ENCODE data around the gene SLC38A6. TPM values are rescaled to one million over a fixed set of nuclear protein-coding genes. Genes with fewer than 3 reads are reported as not detected.

The SLC38A6 gene
- total RNA-seq, 1 donor from 2014 or later, result 19.0 TPM

GRCh38 chr14:61031026-61031425, 50.0 kb downstream of the SLC38A6 start:
- no peaks in the 10 kb centered on the region for H3K27me3 Mint-ChIP-seq (ENCODE audit: insufficient read depth, low read depth)
- H3K9me3 Mint-ChIP-seq, result no peaks in the 10 kb centered on the region
- no peak overlapping the region for H3K9ac ChIP-seq
- H3K9me3 ChIP-seq (ENCODE audit: low read depth), result no peaks in the 10 kb centered on the region
- no peaks in the 10 kb centered on the region for H3K36me3 ChIP-seq
- H3K4me1 Mint-ChIP-seq, result no peaks in the 10 kb centered on the region
- no peaks in the 10 kb centered on the region for H3F3A ChIP-seq (ENCODE audit: low read depth)
- H3K27ac Mint-ChIP-seq, result no peak overlapping the region
- no peak for DNase-seq (ENCODE audit: low spot score)
- no peak for TF ChIP-seq EZH2phosphoT487 (IDR thresholded peaks at IDR 0.05)
- TF ChIP-seq EZH2 (IDR thresholded peaks at IDR 0.05), result no peak
- TF ChIP-seq, protein P1, sequence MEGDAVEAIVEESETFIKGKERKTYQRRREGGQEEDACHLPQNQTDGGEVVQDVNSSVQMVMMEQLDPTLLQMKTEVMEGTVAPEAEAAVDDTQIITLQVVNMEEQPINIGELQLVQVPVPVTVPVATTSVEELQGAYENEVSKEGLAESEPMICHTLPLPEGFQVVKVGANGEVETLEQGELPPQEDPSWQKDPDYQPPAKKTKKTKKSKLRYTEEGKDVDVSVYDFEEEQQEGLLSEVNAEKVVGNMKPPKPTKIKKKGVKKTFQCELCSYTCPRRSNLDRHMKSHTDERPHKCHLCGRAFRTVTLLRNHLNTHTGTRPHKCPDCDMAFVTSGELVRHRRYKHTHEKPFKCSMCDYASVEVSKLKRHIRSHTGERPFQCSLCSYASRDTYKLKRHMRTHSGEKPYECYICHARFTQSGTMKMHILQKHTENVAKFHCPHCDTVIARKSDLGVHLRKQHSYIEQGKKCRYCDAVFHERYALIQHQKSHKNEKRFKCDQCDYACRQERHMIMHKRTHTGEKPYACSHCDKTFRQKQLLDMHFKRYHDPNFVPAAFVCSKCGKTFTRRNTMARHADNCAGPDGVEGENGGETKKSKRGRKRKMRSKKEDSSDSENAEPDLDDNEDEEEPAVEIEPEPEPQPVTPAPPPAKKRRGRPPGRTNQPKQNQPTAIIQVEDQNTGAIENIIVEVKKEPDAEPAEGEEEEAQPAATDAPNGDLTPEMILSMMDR (IDR thresholded peaks at IDR 0.05), result no peak
- no peak overlapping the region for H3K4me3 Mint-ChIP-seq
- no peaks in the 10 kb centered on the region for H4K20me1 ChIP-seq (ENCODE audit: low read depth)
- no peak overlapping the region for H2AFZ ChIP-seq (replicated peaks)
- no peak overlapping the region for H3K27ac ChIP-seq
- no peaks in the 10 kb centered on the region for H3K4me1 ChIP-seq
- H3K79me2 ChIP-seq (ENCODE audit: low read depth), result no peaks in the 10 kb centered on the region
- no peaks in the 10 kb centered on the region for H3K36me3 Mint-ChIP-seq
- no peak overlapping the region for H3K4me3 ChIP-seq
- H3K27me3 ChIP-seq, result no peaks in the 10 kb centered on the region
- H3K4me2 ChIP-seq, result no peak overlapping the region

GRCh38 chr14:61033054-61033453, 52.0 kb downstream of the SLC38A6 start:
- Histone ChIP-seq H3K36me3 (no peaks in the 10 kb centered on the region), H3F3A (ENCODE audit: low read depth) (no peaks in the 10 kb centered on the region), H2AFZ (replicated peaks) (no peak overlapping the region), H3K79me2 (ENCODE audit: low read depth) (no peaks in the 10 kb centered on the region), H3K4me1 (no peaks in the 10 kb centered on the region), H3K9me3 (ENCODE audit: low read depth) (no peaks in the 10 kb centered on the region), H3K27me3 (no peaks in the 10 kb centered on the region), H3K4me2 (no peak overlapping the region), H3K9ac (no peak overlapping the region), H3K27ac (no peak overlapping the region), H4K20me1 (ENCODE audit: low read depth) (no peaks in the 10 kb centered on the region), H3K4me3 (no peak overlapping the region)
- DNase-seq (ENCODE audit: low spot score), result no peak
- no peak overlapping the region for H3K4me3 Mint-ChIP-seq
- no peaks in the 10 kb centered on the region for H3K4me1 Mint-ChIP-seq
- no peaks in the 10 kb centered on the region for H3K9me3 Mint-ChIP-seq
- TF ChIP-seq, protein P1 (IDR thresholded peaks at IDR 0.05), result no peak
- TF ChIP-seq EZH2phosphoT487 (IDR thresholded peaks at IDR 0.05) (no peak), EZH2 (IDR thresholded peaks at IDR 0.05) (no peak)
- H3K27ac Mint-ChIP-seq, result no peak overlapping the region
- H3K36me3 Mint-ChIP-seq, result no peaks in the 10 kb centered on the region
- no peaks in the 10 kb centered on the region for H3K27me3 Mint-ChIP-seq (ENCODE audit: insufficient read depth, low read depth)

GRCh38 chr14:61033855-61034254, 52.8 kb downstream of the SLC38A6 start:
- TF ChIP-seq EZH2phosphoT487 (IDR thresholded peaks at IDR 0.05), result no peak
- no peak for TF ChIP-seq EZH2 (IDR thresholded peaks at IDR 0.05)
- TF ChIP-seq, protein P1 (IDR thresholded peaks at IDR 0.05), result no peak
- Histone ChIP-seq H3K27me3 (no peaks in the 10 kb centered on the region), H4K20me1 (ENCODE audit: low read depth) (no peaks in the 10 kb centered on the region), H2AFZ (replicated peaks) (no peak overlapping the region), H3F3A (ENCODE audit: low read depth) (no peaks in the 10 kb centered on the region), H3K4me1 (no peaks in the 10 kb centered on the region), H3K79me2 (ENCODE audit: low read depth) (no peaks in the 10 kb centered on the region), H3K27ac (no peak overlapping the region), H3K9me3 (ENCODE audit: low read depth) (no peaks in the 10 kb centered on the region), H3K36me3 (no peaks in the 10 kb centered on the region), H3K9ac (no peak overlapping the region), H3K4me3 (no peak overlapping the region), H3K4me2 (no peak overlapping the region)
- Mint-ChIP-seq H3K27ac (no peak overlapping the region), H3K4me3 (no peak overlapping the region), H3K36me3 (no peaks in the 10 kb centered on the region), H3K27me3 (ENCODE audit: insufficient read depth, low read depth) (no peaks in the 10 kb centered on the region), H3K4me1 (no peaks in the 10 kb centered on the region), H3K9me3 (no peaks in the 10 kb centered on the region)
- no peak for DNase-seq (ENCODE audit: low spot score)
